NCI-H2107 treated with DMSO at 0.1 percent for 48 hours (cell line): ENCODE measurements around the gene MUSK.
"Not testable (repeated sequence)": the region's sequence is repeated elsewhere in the genome, so short reads cannot be mapped to it uniquely, and the experiment has no call there.

ENCODE experiments used
- DNase-seq: peaks from one replicate; lab custom pipeline; 2025; ENCODE audit not compliant: unreplicated experiment; lab: John Stamatoyannopoulos, UW

MUSK gene

DNA sequence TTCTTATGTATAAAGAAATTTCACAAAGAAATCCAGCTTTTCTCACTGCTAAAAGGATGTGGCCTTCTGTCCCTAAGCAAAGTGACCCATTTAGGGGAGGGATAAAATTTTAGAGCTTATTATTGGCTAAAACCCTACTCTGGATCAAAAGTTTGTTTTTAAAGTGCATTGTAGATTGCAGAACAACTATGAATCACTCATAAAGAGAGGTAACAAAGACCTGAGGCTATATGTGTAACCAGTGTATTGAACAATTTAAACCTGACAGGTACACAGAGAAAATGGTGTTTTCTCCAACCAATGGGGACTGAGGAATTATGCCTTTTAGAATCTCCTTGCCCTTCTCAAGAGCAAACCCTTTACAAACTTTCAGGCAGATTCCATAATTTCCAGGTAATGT is 86.6 kb downstream of the MUSK start:
- DNase-seq: no peak

DNA sequence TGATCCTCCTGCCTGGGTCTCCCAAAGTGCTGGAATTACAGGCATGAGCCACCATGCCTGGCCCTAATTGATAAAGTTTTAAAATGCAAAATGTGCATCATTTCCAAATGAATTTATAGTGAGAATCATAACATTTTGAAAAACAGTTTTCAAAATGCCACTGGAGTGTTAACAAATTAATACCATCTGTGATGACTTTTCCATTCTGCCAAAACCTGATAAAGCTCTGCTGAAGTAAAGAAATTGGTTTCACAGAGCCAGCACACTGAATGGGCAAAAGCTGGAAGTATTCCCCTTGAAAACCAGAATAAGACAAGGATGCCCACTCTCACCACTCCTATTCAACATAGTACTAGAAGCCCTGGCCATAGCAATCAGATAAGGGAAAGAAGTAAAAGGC is 89.6 kb downstream of the MUSK start:
- DNase-seq: no peak

DNA sequence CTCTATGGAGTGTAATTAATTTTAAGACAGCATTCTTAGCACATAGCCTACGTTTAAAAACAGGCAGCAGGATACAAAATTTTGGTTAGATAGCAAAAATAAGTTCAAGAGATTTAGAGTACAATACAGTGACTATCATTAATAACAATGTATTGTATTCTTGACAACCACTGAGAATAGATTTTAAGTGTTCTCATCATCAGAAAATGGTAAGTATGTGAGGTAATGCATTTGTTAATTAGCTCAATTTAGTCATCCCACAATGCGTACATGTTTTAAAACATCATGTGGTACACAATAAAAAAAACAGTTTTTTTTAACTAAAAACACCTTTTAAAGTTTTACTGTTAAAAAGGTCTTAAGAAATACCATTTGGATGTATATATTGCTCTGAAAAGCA is 94.2 kb downstream of the MUSK start:
- DNase-seq: no peak

DNA sequence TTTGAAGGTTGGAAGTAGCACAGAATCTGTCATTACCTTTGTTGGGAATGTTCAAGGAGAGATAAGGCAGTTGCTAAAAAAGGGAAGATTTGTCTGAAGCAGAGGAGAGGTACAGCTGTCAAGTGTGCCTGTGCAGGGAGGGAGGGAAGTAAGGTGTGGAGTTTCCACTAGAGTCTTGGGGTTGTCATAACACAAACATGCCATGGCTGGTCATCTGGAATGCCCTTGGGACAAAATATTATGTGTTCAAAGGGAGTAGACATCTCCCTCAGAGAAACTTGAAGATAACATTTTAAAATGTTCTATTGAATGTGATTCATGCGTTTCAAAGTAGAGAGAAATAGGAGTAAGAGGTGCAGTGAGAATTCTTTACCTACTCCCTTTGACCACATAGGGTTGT is 95.0 kb downstream of the MUSK start:
- no peak for DNase-seq

DNA sequence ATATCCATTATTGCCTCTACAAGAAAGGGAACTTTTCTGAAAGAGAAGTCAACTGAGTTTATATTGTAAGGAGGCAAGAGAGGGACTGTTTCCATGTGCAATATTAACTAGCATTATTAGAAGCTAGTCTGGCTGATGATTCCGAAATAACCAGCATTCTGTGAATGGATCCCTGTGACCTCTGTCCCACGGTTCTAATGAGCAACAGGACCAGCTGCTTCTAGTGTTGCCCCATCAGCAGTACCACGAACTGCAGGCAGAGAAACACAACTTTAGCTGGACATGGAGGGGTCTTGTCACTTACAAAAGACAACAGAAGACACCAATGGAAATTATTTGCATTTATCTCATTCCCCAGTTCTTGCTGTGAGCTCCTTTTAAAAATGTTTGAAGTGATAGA is 95.4 kb downstream of the MUSK start:
- no peak for DNase-seq

DNA sequence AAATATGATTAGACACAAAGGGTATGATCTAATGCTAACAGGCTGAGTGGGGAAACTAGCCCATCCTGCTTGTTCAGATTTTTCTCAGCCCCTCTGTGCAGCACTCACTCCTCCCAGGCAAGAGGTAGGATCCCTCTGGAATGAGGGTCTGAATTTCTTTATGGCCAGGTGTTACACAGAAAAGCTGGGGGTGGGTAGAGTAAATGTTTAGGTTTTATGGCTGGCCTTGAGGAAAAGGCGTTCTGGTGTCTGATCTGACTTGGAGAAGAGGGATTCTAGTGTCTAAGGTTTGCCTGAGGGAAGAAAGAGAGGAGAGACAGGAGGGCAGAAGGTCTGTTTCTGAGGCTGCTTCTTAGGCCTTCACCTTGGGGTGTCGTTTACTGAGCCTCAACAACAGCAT is 97.3 kb downstream of the MUSK start:
- DNase-seq: no peak

DNA sequence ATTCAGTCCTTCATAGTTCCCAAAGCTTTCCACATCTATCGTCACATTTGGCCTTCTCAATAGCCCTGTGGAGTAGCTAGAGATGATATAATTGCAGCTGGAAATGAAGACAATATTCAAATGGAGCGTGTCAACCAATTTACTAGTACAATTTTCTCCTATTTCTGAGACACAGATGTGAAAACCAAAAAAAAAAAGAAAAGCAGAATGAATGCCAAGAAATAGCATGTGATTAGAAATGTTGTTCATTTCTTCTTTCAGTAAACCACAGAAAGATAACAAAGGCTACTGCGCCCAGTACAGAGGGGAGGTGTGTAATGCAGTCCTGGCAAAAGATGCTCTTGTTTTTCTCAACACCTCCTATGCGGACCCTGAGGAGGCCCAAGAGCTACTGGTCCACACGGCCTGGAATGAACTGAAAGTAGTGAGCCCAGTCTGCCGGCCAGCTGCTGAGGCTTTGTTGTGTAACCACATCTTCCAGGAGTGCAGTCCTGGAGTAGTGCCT is 99.0 kb downstream of the MUSK start:
- DNase-seq: no peak

DNA sequence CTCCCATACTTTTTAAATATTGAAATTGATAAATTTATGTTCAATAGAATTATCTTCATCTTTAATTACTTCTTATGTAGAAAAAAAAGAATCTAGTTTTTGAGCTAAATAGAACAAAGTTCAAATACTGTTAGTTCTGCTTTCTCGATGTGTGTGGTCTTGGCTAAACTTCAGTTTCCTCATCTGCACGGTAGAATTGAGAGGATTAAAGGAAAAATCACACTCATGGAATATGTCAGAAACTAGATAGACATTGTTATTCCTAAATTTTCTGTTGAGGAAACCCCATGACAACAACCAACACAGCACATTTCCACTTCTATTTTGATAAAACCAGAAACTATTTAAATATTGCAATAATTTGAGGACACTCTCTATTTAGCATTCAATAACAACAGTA is 100.3 kb downstream of the MUSK start:
- DNase-seq: no peak

DNA sequence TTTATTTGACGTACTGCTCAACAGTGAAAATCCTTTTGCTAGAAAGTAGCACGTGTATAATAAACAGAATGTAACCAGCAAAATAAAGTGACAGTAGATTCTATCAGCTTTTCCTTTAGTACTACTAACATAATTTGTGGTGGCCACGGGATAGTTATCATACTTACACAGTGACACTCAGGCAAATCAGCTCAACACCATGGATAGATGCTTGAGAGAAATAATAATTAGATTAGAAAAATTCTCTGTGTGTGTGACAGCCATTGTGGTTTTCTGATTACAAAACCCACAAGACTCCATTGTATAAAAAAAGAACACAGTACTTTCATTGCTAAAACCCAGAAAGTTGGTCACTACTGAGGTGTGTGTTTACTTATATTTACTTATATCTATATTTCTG is 101.1 kb downstream of the MUSK start:
- DNase-seq: no peak

DNA sequence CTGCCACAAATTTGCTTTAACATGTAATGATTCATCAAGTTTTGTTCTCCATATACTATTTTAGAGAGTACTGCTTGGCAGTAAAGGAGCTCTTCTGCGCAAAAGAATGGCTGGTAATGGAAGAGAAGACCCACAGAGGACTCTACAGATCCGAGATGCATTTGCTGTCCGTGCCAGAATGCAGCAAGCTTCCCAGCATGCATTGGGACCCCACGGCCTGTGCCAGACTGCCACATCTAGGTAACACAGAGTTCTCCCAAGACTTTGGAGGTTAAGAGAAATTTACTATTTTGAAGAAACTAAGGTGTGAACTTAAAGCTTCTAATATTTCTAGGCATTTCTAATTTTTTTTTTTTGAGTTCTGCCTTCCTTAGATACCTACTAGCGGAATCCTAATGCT is 107.1 kb downstream of the MUSK start:
- no peak for DNase-seq

DNA sequence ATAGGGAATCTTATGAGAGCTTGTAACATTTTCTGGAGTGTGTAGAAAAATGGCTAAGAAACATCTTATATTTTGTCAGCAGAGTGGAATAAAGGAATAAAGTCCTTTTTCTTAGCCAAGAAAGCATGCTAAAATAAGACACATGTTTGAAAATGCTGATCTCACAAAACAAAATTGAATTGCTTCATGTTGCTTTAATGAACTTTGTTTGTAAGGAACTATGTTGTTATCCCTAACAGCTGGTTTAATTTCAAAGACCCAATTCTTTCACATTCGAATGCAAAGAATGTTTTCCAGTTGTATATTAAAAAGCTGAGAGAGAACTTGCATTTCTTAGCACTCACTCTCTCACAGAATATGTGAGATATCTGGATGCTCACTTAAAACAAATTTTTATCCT is 107.6 kb downstream of the MUSK start:
- DNase-seq: no peak

DNA sequence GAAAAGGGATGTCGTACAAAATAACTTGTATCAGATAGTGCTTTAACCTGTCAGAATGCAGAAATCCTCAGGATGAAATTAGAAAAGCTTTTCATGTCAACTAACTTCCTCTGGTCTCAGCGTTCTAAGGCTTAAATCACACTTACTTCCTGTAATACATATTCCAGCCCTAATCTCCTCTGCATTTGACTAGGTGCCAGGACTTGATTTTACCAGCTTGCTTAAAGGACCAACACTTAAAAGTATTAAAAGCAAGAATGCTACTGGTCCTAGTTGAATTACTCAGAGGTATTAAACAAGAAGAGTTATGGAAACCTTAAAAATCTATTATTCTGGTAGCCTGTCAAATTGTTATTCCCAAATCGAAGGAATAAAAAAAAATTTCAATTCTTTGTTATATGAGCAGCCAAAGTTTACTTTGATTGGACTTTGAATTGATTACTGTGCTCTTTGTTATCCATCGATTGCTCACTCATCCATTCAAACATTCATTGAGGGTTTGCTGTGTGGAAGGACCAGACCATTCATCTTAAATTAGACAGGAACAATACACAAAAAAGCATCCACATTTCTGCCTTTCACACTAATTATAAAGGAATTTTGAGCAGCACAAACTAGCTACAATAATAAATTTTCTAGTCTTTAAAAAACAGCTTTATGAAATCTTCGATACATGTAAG is 108.7 kb downstream of the MUSK start:
- no peak for DNase-seq

DNA sequence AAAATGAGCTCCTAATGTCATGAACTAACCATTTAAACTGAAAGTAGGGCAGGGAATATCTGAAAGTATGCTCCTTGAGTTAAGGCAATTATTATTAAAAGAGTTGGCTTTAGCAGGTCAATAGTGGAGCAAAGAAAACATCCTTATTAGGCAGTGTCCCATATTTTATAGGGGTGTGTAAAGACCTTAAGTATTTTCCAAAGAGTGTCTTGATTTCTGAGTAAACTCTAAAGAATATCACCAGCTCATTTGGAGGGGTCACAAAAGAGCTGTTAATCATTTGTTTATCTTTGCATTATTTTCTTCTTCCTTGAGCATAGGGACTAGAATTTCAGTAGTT is 109.3 kb downstream of the MUSK start:
- no peak for DNase-seq

DNA sequence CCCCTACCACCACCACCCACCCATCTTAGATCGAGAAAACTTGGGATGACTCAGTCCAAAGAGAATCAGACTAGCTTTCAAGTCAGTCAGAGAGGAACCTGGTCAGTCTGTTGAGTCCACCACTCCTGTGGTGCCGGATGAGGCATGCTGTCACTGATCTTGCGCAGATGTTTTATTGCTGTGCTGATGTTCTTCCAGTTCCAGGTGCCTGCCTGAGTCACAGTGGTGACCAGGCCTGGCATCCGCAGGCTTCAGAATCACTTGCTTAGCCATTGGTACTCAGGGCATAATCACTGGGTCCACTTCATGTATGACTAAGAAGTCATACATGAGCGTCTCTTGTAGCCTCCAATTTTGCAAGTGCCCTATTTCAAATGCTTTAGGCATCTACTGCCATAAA is 114.1 kb downstream of the MUSK start:
- no peak for DNase-seq

DNA sequence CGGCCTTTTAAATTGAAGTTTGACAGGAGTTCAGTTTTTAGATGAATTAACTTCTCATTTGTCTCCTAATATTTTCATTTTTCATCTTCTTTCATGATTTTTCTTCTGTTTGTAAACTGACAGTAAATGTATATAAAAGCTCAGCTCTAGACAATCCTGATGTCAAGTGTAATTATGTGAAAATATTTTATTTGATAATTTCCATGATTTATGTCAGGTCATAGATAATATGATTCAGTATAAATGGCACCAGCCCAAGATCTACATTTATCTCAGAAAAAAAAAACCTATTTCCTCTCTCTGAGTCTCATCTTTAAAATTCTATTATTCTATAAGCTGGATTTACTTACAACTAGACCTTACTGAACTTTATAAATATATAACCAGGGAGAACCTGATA is 115.7 kb downstream of the MUSK start:
- DNase-seq: no peak

DNA sequence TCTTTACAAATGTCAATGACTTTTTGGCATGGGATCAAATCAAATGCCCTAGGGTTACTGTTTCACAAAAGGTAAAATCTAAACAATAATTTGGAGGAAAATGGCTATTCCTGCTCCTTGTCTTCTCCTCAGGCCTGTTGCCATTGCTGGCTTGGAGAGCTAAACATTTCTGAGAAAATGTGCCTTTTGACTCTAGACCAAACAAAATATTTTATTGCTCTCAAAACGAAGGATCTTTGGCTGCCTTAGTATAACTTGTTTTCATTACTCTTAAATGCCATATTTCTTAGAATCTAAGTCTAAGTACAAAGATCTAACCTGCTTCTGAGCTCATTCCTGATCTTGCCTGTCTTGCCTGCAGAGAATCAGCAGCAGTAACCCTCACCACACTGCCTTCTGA is 116.6 kb downstream of the MUSK start:
- no peak for DNase-seq

DNA sequence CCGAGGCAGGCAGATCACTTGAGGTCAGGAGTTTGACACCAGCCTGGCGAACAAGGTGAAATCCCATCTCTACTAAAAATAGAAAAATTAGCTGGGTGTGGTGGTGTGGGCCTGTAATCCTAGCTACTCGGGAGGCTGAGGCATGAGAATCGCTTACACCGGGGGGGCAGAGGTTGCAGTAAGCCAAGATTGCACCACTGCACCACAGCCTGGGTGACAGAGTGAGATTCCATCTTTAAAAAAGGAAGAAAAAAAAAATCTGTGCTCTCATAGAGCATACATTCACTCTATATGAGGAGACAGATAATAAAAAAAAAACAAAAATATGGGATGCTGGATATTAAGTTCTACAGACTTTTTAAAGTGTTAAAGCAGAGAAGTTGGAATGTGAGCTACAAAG is 119.8 kb downstream of the MUSK start:
- DNase-seq: not testable (repeated sequence)

DNA sequence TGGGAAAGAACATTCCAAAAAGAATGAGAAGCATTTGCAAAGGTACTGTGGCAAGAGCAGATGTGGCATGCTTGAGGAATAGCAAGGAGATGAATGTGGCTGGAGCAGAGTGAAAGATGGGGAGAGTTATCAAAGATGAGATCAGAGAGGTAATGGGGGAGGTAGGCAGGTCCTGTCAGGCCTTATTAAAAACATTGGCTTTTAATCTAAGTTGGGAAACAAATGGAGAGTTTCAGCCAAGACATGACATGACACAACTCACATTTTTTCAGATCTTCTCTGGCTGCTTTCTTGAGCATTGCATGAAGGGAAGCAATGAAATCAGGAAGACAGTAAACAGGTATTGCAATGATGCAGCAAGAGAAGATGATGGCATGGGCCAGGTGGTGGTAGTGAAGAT is 120.3 kb downstream of the MUSK start:
- no peak for DNase-seq

DNA sequence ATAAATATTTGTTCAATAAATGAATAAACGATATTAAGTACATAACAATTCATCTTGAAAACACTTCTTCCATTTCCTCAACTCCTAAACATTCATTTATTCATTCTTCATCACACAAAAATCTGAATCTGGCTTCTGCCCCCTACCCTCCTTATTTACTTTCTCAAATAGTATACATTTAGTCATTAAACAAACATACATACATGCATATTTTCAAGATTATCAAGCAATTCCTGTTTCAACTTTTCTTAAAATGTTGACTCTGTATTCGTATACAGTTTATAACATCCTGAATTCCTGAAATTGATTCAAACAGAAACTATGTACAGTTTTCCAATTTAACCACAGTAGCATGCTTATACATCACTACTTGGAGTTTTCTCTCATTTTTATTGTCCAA is 129.0 kb downstream of the MUSK start:
- no peak for DNase-seq

DNA sequence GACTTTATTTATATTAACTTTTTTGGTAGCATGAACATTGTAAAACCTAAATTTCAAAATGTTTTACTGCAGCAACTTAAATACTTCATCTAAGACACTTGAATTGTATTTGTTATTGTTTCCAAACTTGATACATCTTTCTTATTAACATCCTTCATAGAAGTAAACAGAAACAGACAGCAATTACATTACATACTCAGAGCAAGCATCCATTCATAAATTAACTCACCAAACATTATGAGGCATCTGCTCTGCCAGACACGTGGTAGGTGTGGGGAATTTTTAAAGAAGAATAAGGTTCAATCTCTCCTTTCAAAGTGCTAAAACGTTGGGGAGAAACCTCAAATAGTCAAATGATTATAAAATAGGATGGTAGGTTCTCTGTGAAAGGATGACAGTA is 130.8 kb downstream of the MUSK start:
- no peak for DNase-seq

DNA sequence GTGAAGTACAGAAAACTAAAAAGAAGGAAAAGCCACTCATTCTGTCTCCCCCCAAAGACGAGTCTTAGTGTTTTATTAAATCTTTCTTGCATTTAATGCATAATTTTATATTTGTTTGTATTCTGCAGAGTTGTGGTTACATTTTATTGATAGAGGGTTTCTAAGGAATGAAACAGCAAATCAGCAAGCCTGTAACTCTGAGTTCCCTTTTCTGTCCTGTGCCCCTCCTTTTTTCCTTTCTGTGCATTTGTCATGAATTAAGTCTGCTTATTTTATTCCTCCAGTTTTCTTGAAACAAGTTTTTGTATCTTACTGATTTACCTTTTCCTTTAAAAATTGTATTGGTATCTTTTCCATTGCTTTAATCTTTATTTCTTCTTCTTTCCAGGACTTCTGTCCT is 132.8 kb downstream of the MUSK start:
- DNase-seq: no peak

DNA sequence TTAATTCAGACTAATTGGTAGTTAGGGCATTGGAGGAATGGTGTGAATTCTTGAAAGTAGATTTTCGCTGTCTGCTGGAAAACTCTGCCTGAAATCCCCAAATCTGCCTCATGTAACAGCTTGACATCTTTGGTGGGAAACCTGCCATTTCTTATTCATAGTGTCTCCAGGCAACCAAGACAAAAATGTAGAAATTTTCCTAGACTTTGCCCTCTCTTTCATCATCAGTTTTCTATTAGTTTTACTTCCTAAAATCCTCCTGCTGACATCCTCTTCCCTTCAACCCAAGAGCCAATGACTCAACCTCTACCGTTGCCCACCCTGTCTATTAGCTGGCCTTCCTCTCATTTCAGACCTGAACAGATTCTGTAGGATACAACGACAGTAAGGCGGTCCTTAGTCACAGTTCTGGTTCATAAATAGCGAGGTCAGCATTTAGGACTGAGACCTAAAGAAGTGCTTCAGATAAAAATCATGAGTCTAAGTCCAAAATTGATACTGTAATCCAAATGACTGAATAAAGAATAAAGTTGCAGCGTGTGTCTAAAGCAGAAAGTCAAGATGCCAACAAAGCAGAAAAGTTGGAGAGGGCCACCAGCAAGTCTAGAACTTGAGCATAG is 133.9 kb downstream of the MUSK start:
- no peak for DNase-seq

DNA sequence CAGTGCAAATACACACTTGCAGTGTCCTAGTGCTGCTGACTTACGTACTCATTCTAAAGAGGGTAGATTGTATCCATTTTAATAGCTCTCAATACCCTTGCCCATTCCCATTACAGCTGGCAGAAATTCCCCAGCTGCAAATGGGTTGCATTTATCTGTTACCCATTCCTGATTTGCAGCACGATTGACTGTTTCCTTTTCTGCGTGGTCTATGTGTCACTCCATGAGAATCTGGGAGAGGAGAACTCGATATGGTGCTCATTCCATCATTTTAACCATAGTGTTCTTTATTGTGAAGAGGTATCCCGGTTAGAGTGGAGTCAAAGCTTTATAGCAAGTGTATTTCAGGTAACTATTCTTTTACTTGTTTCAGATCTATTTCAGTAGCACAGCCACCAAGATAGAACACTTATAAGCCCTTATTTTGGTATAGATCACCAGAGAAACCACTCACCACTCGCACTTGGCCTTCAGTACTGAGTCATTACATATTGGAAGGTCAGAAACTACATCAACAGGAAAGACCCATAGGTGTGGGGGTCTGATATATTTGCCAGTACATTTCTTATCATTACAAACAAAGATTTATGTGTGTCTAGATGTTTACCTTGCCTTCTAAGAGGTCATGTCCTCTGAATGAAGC is 139.5 kb downstream of the MUSK start:
- DNase-seq: no peak
